Endothelial cell of umbilical vein (primary cell): Measurements from ENCODE around the gene FBXO45.
"Not testable (repeated sequence)": the region's sequence is repeated elsewhere in the genome, so short reads cannot be mapped to it uniquely, and the experiment has no call there.

Source experiments
- POLR2A ChIP-seq: IDR thresholded peaks from 2 replicates; pipeline ENCODE4 v1.6.1; 2012; ENCODE audit warnings: low read depth, mild to moderate bottlenecking, control low read depth, low read length
- POLR2AphosphoS5 ChIP-seq: IDR thresholded peaks from 2 replicates; pipeline ENCODE4 v1.6.1; 2012; ENCODE audit warnings: low read depth, mild to moderate bottlenecking, control low read depth, low read length, moderate library complexity; ENCODE audit not compliant: insufficient read depth

DNA sequence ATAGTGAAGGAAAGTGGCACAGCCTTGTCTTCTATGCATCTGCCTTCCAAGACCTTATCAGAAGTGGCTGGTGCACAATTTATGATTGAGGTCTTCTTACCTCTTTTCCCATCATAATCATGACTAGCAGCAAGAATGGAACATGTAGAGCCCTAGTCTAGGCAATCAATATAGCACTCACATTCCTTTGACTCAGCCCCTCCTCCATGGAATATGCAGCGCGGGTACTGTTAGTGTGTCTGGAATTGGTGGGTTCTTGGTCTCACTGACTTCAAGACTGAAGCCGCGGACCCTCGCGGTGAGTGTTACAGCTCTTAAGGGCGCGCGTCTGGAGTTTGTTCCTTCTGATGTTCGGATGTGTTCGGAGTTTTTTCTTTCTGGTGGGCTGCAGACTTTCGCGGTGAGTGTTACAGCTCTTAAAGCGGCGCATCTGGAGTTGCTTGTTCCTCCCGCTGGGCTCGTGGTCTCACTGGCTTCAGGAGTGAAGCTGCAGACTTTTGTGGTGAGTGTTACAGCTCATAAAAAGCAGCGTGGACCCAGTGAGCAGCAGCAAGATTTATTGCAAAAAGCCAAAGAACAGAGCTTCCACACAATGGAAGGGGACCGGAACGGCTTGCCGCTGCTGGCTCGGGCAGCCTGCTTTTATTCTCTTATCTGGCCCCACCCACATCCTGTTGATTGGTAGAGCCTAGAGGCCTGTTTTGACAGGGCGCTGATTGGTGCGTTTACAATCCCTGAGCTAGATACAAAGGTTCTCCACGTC is 29.7 kb downstream of the FBXO45 start:
- TF ChIP-seq POLR2A, POLR2AphosphoS5: not testable (repeated sequence)
